22Rv1 (cell line): Measurements from ENCODE around the gene ILDR2.

Experiments
- CTCF ChIP-seq: fragments of 450-650 bp; IDR thresholded peaks from 2 replicates; pipeline ENCODE4 v1.5.1; 2017; ENCODE audit warnings: mild to moderate bottlenecking
- ZFX ChIP-seq: fragments of 450-650 bp; IDR thresholded peaks from 2 replicates; pipeline ENCODE4 v1.6.1; 2017; ENCODE audit warnings: antibody characterized with exemption, borderline replicate concordance

GRCh38 chr1:166918088-166918955 lies 57.0 kb downstream of the ILDR2 start:
- TF ChIP-seq CTCF, result no peak
- TF ChIP-seq ZFX, result no peak
